K562 (cell line): ENCODE measurements around the gene MEX3D. TPM values are rescaled to one million over a fixed set of nuclear protein-coding genes. Genes with fewer than 3 reads are reported as not detected.
A peak's percentile ranks its signal among the peaks of the same experiment; 100 is the strongest.

ENCODE experiments used
- BCLAF1 ChIP-seq, 2 experiments: fragments of 450-650 bp in 1 of 2; IDR thresholded peaks; 2 replicates each; pipeline ENCODE4 v1.6.1; 2011 to 2017; ENCODE audit warnings: low read depth in 2 of 2, antibody characterized with exemption in 1 of 2, borderline replicate concordance in 1 of 2, low read length in 1 of 2, mild to moderate bottlenecking in 1 of 2, mixed read lengths in 1 of 2; ENCODE audit not compliant: control insufficient read depth in 1 of 2
- FOXA3 ChIP-seq, 2 experiments: fragments of 450-650 bp in 1 of 2; sonication (generic) in 1 of 2; formaldehyde crosslinking; IDR thresholded peaks in 1 of 2; conservative IDR thresholded peaks in 1 of 2; 2 replicates each; pipeline versions ENCODE4 v1.4.0 to v1.8.0; 2020 to 2022; ENCODE audit warnings: mild to moderate bottlenecking in 2 of 2, missing genetic modification reagents in 1 of 2
- GABPB1 ChIP-seq: sonication (generic); formaldehyde crosslinking; IDR thresholded peaks from 2 replicates; pipeline ENCODE4 v1.8.0; 2022; ENCODE audit warnings: mild to moderate bottlenecking, missing genetic modification reagents
- LARP7 ChIP-seq: fragments of 450-650 bp; IDR thresholded peaks from 2 replicates; pipeline ENCODE4 v1.6.1; 2016
- LCOR ChIP-seq: sonication (generic); formaldehyde crosslinking; IDR thresholded peaks from 2 replicates; pipeline ENCODE4 v1.8.0; 2022; ENCODE audit warnings: mild to moderate bottlenecking, missing genetic modification reagents
- NEUROD1 ChIP-seq: fragments of 150-350 bp; IDR thresholded peaks from 2 replicates; pipeline ENCODE4 v1.6.1; 2014; ENCODE audit warnings: borderline replicate concordance, low read length, low read depth; ENCODE audit not compliant: partially characterized antibody
- PHF20 ChIP-seq: fragments of 450-650 bp; IDR thresholded peaks from 2 replicates; pipeline ENCODE4 v1.6.1; 2018; ENCODE audit not compliant: partially characterized antibody
- POU5F1 ChIP-seq: fragments of 150-350 bp; IDR thresholded peaks from 2 replicates; pipeline ENCODE4 v1.6.1; 2014; ENCODE audit warnings: borderline replicate concordance, low read length, low read depth, mild to moderate bottlenecking; ENCODE audit not compliant: partially characterized antibody
- PYGO2 ChIP-seq: fragments of 450-650 bp; IDR thresholded peaks from 2 replicates; pipeline ENCODE4 v1.6.1; 2016; ENCODE audit warnings: mild to moderate bottlenecking, missing genetic modification characterization, moderate library complexity, missing compliant biosample characterization
- RREB1 ChIP-seq: fragments of 250-450 bp; sonication (Bioruptor Pico); IDR thresholded peaks from 2 replicates; pipeline ENCODE4 v1.4.0; 2020
- SIN3A ChIP-seq, 2 experiments: fragments of 150-350 bp in 1 of 2; IDR thresholded peaks; 2 replicates each; pipeline ENCODE4 v1.6.1; 2011 to 2016; ENCODE audit warnings: borderline replicate concordance in 2 of 2, low read depth in 2 of 2, low read length in 2 of 2, mild to moderate bottlenecking in 2 of 2, moderate library complexity in 2 of 2; ENCODE audit not compliant: control insufficient read depth in 1 of 2
- ZBTB9 ChIP-seq: fragments of 450-650 bp; formaldehyde crosslinking; IDR thresholded peaks from 2 replicates; pipeline ENCODE4 v1.4.0; 2020; ENCODE audit warnings: mild to moderate bottlenecking, moderate library complexity
- ZNF586 ChIP-seq: fragments of 450-650 bp; formaldehyde crosslinking; conservative IDR thresholded peaks from 2 replicates; pipeline ENCODE4 v1.4.0; 2020; ENCODE audit warnings: mild to moderate bottlenecking, moderate library complexity
- polyA plus RNA-seq, 8 experiments: library from polyadenylated mRNA; depleted of rRNA in 4 of 8; stranded (reverse) in 5 of 8; unstranded in 3 of 8; fragments of >200 nt; fragmentation: Nextera tagmentation in 2 of 8; fragmentation: Illumina TruSeq in 1 of 8; extraction: Ambion mirVana in 2 of 8; extraction: Trizol in 1 of 8; gene quantifications; 2 replicates each; pipeline versions ENCODE4 v1.2.1 to v1.2.3, GENCODE V29; 2011 to 2014; ENCODE audit warnings: inconsistent platforms in 1 of 8, missing spikeins in 1 of 8
- total RNA-seq, 7 experiments: library from RNA; depleted of rRNA in 6 of 7; stranded (reverse); fragments of >200 nt in 6 of 7; fragmentation: Illumina TruSeq in 2 of 7; extraction: Trizol in 2 of 7; gene quantifications; 2 replicates each; pipeline versions ENCODE4 v1.2.1 to v1.2.3, GENCODE V29; 2011 to 2021; ENCODE audit warnings: low replicate concordance in 1 of 7

MEX3D gene
- total and polyA plus RNA-seq, 9 of the 15 experiments (the other 6 are each of a cell fraction or from before 2014, with no cell fraction given), result 1.7 to 39.3 (median 5.7) TPM

GRCh38 chr19:1591421-1592023, 23.4 kb upstream of the MEX3D start (continued):
- TF ChIP-seq ZNF586 (CRISPR knock-in tag) (0 out of 2 replicates have a peak, but pooled peaks have one; percentile 34), LARP7 (0 out of 2 replicates have a peak, but pooled peaks have one; percentile 27), NEUROD1 (no peak), BCLAF1 (IDR thresholded peaks at IDR 0.05; ENCODE audit: borderline replicate concordance in 1 of 2, control insufficient read depth in 1 of 2, low read depth in 2 of 2, low read length in 1 of 2) (no peak), FOXA3 (CRISPR knock-in tag; conservative IDR thresholded peaks at IDR 0.05 in 1 of 2, IDR thresholded peaks at IDR 0.05 in 1 of 2) (peak in 1 of 2 experiments; percentile 4; a peak in 1 of 4 replicates), LCOR (0 out of 2 replicates have a peak, but pooled peaks have one; percentile 20), POU5F1 (no peak), GABPB1 (CRISPR knock-in tag) (peak; percentile 47; the same call in 1 of the 2 replicates), RREB1 (peak; percentile 47; the same call in 1 of the 2 replicates), SIN3A (IDR thresholded peaks at IDR 0.05; ENCODE audit: borderline replicate concordance in 2 of 2, control insufficient read depth in 1 of 2, low read depth in 2 of 2, low read length in 2 of 2) (0 out of 4 replicates have a peak, but pooled peaks of 1 of the 2 experiments have one; percentile 30), PYGO2 (tag) (no peak), PHF20 (no peak), ZBTB9 (CRISPR knock-in tag) (peak; percentile 14; the same call in 1 of the 2 replicates)
